Parathyroid adenoma (tissue), 2 donors: ENCODE results near the gene DNAJB1.
A peak's percentile ranks its signal among the peaks of the same experiment; 100 is the strongest.
"Not testable (repeated sequence)": the region's sequence is repeated elsewhere in the genome, so short reads cannot be mapped to it uniquely, and the experiment has no call there.

Source experiments
- H2AFZ ChIP-seq: fragments of 300-600 bp; sonication (generic); one replicate; pipeline ENCODE4 v1.7.0; 2017; ENCODE audit warnings: antibody characterized with exemption, mild to moderate bottlenecking
- H3K27ac ChIP-seq: fragments of 300-600 bp; sonication (generic); one replicate; pipeline ENCODE4 v1.7.0; 2017
- H3K27me3 ChIP-seq: fragments of 300-600 bp; sonication (generic); one replicate; pipeline ENCODE4 v1.7.0; 2017; ENCODE audit warnings: low read length; ENCODE audit not compliant: control insufficient read depth, insufficient read depth
- H3K36me3 ChIP-seq: fragments of 300-600 bp; sonication (generic); one replicate; pipeline ENCODE4 v1.7.0; 2017; ENCODE audit warnings: low read length; ENCODE audit not compliant: control insufficient read depth, insufficient read depth
- H3K4me1 ChIP-seq: fragments of 300-600 bp; sonication (generic); one replicate; pipeline ENCODE4 v1.7.0; 2017; ENCODE audit warnings: control low read depth
- H3K4me2 ChIP-seq: fragments of 300-600 bp; sonication (generic); one replicate; pipeline ENCODE4 v1.7.0; 2017; ENCODE audit warnings: low read length
- H3K4me3 ChIP-seq: fragments of 300-600 bp; sonication (generic); one replicate; pipeline ENCODE4 v1.7.0; 2017; ENCODE audit warnings: low read depth, low read length
- H3K79me2 ChIP-seq: fragments of 300-600 bp; sonication (generic); one replicate; pipeline ENCODE4 v1.7.0; 2017; ENCODE audit warnings: control low read depth
- H3K9ac ChIP-seq: fragments of 300-600 bp; sonication (generic); one replicate; pipeline ENCODE4 v1.7.0; 2017; ENCODE audit warnings: mild to moderate bottlenecking
- H3K9me3 ChIP-seq: fragments of 300-600 bp; sonication (generic); one replicate; pipeline ENCODE4 v1.7.0; 2017; ENCODE audit warnings: low read length; ENCODE audit not compliant: control insufficient read depth
- TF ChIP-seq, protein P1 (sequence below): fragments of 300-600 bp; sonication (generic); IDR thresholded peaks from one replicate; pipeline ENCODE4 v1.7.0; 2017; ENCODE audit warnings: antibody characterized with exemption, mild to moderate bottlenecking
- donor health status: primary hyperparathyroidism.

Gene DNAJB1

DNA sequence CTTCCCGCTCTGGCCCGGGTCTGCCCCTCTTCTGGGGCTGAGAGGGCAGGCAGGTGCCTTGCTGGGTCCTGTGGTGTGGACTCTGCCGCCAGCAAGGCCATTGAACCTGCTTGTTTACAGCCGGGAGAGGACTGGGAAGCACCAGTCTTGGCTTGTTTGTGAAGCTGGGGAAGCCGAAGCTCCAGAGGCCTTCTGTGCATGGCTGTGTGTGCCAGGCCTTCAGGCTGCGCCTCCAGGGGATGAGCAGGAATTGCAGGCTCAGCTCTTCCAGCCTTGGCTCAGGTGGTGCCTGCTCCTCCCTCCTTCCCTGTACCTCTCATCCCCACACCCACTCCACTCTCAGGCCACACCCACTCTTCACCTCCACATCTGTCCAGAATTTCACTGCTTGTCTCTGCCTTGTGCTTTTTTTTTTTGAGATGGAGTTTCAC, 36.2 kb upstream of the DNAJB1 start:
- peaks cover 35% of the 10 kb centered on the region for H3K4me1 ChIP-seq
- TF ChIP-seq, protein P1, sequence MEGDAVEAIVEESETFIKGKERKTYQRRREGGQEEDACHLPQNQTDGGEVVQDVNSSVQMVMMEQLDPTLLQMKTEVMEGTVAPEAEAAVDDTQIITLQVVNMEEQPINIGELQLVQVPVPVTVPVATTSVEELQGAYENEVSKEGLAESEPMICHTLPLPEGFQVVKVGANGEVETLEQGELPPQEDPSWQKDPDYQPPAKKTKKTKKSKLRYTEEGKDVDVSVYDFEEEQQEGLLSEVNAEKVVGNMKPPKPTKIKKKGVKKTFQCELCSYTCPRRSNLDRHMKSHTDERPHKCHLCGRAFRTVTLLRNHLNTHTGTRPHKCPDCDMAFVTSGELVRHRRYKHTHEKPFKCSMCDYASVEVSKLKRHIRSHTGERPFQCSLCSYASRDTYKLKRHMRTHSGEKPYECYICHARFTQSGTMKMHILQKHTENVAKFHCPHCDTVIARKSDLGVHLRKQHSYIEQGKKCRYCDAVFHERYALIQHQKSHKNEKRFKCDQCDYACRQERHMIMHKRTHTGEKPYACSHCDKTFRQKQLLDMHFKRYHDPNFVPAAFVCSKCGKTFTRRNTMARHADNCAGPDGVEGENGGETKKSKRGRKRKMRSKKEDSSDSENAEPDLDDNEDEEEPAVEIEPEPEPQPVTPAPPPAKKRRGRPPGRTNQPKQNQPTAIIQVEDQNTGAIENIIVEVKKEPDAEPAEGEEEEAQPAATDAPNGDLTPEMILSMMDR = no peak
- H3K27ac ChIP-seq = peak overlapping the region; percentile 82
- H3K36me3 ChIP-seq = no peaks in the 10 kb centered on the region
- H3K4me3 ChIP-seq = no peak overlapping the region
- H3K27me3 ChIP-seq = no peaks in the 10 kb centered on the region
- peaks cover 76% of the 10 kb centered on the region for H3K79me2 ChIP-seq
- peak overlapping the region; percentile 45 for H2AFZ ChIP-seq
- no peaks in the 10 kb centered on the region for H3K9me3 ChIP-seq
- no peak overlapping the region for H3K9ac ChIP-seq
- H3K4me2 ChIP-seq = peak overlapping the region; percentile 57

DNA sequence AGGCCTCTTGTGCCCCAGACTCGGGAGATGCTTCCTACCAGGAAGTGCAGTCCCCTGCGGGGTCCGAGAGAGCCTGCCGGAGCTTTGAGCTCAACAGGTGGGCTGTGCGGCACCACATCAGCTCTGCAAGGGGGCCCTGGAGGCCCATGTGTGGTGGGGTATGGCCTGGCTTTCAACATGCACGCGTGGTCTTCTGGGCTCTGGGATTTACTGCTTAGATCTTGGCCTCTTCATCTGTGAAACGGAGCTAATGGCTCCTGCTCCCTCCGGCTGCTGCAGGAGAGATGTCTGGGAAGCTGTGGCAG, 35.7 kb upstream of the DNAJB1 start:
- Histone ChIP-seq H3K9ac (no peak overlapping the region), H3K27me3 (no peaks in the 10 kb centered on the region), H2AFZ (no peak overlapping the region), H3K4me3 (no peak overlapping the region), H3K9me3 (no peaks in the 10 kb centered on the region), H3K79me2 (peaks cover 71% of the 10 kb centered on the region), H3K36me3 (no peaks in the 10 kb centered on the region), H3K4me1 (peaks cover 34% of the 10 kb centered on the region), H3K4me2 (peak overlapping the region; percentile 57), H3K27ac (peak overlapping the region; percentile 82)
- TF ChIP-seq, protein P1 = no peak

DNA sequence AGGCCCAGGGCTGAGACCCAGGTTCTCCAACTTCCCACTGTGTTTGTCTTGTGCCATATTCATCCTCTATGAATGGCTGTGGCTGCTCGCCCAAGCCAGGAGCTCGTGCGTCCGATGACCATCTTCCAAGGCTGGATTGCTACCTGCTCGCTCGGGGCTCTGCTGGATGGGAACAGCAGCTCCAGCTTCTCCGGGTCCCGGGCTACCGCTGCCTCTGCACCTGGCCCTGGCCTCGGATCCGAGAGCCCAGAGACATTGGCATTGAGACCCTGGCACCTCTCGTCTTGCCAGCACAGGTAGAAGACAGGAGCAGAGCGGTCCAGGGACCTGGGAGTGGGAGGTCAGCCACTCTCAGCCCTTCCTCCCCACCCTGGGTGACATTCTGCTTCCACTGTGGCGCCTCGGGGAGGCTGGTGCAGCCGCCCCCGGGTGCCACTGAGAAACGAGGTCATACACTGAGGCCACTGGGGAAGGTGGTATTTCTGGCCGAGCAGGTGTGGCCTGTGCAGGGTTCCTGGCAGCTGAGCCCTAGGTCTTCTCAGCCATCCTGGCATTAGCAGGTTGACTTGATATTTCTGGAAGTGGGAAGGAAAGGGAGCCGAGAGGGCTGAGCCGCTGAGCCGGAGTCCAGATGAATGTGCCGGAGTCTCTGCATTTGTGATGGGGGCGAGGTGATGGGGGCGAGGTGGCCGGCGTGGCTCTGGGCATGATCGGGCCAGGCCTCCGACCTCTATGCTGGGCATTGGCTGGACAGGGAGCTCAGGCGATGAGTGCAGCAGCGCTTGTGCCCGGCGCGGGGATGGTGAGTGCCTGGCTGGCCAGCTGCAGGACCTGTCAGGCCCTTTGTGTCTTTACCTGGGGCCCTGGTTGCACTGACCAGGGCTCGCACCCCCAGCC, 35.1 kb upstream of the DNAJB1 start:
- Histone ChIP-seq H2AFZ (no peak overlapping the region), H3K4me1 (peaks cover 34% of the 10 kb centered on the region), H3K27me3 (no peaks in the 10 kb centered on the region), H3K4me3 (no peak overlapping the region), H3K9ac (no peak overlapping the region), H3K9me3 (no peaks in the 10 kb centered on the region), H3K4me2 (no peak overlapping the region), H3K27ac (peak overlapping the region; percentile 82), H3K79me2 (peaks cover 70% of the 10 kb centered on the region), H3K36me3 (no peaks in the 10 kb centered on the region)
- TF ChIP-seq, protein P1 = no peak

DNA sequence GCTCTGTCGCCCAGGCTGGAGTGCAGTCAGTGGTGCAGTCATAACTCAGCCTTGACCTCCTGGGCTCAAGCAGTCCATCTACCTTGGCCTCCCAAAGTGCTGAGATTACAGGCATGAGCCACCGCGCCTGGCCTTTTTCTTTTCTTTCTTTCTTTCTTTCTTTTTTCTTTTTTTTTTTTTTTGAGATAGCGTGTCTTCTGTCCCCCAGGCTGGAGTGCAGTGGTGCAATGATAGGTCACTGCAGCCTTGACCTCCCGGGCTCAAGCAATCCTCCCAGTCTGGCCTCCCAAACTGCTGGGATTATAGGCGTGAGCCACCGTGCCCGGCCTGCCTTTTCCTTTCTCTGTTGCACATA, 33.8 kb upstream of the DNAJB1 start:
- not testable (repeated sequence) for H2AFZ ChIP-seq, H3K27ac ChIP-seq, H3K36me3 ChIP-seq, H3K9ac ChIP-seq, H3K9me3 ChIP-seq, H3K4me3 ChIP-seq, H3K4me2 ChIP-seq, H3K27me3 ChIP-seq
- Histone ChIP-seq H3K4me1 (peaks cover 34% of the 10 kb centered on the region), H3K79me2 (peaks cover 69% of the 10 kb centered on the region)

DNA sequence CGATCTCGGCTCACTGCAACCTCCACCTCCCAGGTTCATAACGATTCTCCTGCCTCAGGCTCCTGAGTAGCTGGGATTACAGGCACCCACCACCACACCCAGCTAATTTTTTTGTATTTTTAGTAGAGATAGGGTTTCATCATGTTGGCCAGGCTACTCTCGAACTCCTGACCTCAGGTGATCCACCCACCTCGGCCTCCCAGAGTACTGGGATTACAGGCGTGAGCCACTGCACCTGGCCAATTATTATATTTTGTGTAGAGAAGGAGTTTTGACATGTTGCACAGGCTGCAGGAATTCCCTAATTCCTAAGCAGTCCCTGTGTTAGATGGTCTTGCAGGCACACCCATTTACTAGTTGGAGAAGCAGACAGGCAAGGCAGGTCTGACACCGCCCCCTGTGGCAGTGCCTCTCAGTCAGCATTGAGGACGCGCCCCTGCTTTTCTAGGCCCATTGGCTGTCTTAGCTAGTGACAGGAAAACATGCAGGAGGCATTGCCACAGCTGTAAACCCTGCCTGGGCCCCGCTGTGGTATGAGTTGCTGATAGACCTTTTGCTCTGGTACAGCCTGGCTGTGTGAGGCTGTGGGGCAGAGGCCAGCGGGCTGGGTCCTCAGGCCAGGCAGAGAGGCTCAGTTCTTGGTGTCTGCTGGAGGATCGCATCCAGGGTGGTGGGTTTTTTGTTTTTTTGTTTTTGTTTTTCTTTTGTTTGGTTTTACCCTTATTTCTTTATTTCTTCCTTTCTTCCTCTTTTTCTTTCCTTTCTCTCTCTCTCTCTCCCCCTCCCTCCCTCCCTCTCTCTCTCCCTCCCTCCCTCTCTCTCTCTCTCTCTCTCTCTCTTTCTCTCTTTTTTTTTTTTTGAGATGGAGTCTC, 33.2 kb upstream of the DNAJB1 start:
- H3K4me3 ChIP-seq, H3K36me3 ChIP-seq, H3K4me2 ChIP-seq, H3K9me3 ChIP-seq, H2AFZ ChIP-seq, H3K27me3 ChIP-seq, H3K9ac ChIP-seq: not testable (repeated sequence)
- Histone ChIP-seq H3K27ac (peak overlapping the region; percentile 73), H3K4me1 (peaks cover 33% of the 10 kb centered on the region), H3K79me2 (peaks cover 68% of the 10 kb centered on the region)
- TF ChIP-seq, protein P1 = peak; percentile 24
